K562 (cell line): ENCODE results near the gene STX18. TPM values are rescaled to one million over a fixed set of nuclear protein-coding genes. Genes with fewer than 3 reads are reported as not detected.

ENCODE experiments used
- CAMTA2 ChIP-seq: fragments of 250-450 bp; sonication (Bioruptor Pico); conservative IDR thresholded peaks from 2 replicates; pipeline ENCODE4 v1.5.1; 2022
- CHD1 ChIP-seq: fragments of 200-600 bp; sonication (generic); IDR thresholded peaks from one replicate; pipeline ENCODE4 v1.6.1; 2012; ENCODE audit warnings: mild to moderate bottlenecking, moderate library complexity, low read length, inconsistent platforms
- CREB3L1 ChIP-seq: fragments of 450-650 bp; IDR thresholded peaks from 2 replicates; pipeline ENCODE4 v1.6.1; 2014; ENCODE audit warnings: low read depth, mild to moderate bottlenecking, moderate library complexity, borderline replicate concordance
- CXXC5 ChIP-seq: fragments of 250-450 bp; sonication (Bioruptor Pico); IDR thresholded peaks from 2 replicates; pipeline ENCODE4 v1.8.0; 2022; ENCODE audit warnings: inconsistent platforms, mild to moderate bottlenecking, moderate library complexity
- E2F3 ChIP-seq: fragments of 250-450 bp; sonication (Bioruptor Pico); IDR thresholded peaks from 2 replicates; pipeline ENCODE4 v1.4.0; 2020; ENCODE audit warnings: mild to moderate bottlenecking
- ILF3 ChIP-seq: fragments of 450-650 bp; IDR thresholded peaks from 2 replicates; pipeline ENCODE4 v1.6.1; 2018; ENCODE audit warnings: antibody characterized with exemption, mild to moderate bottlenecking, moderate library complexity, borderline replicate concordance
- NR2C2 ChIP-seq, 2 experiments: fragments of 200-800 bp in 1 of 2; sonication (Bioruptor generic) in 1 of 2; sonication (generic) in 1 of 2; formaldehyde crosslinking in 1 of 2; IDR thresholded peaks; 2 replicates each; pipeline versions ENCODE4 v1.6.1 to v1.8.0; 2016 to 2022; ENCODE audit warnings: mild to moderate bottlenecking in 1 of 2, missing compliant biosample characterization in 1 of 2, missing genetic modification characterization in 1 of 2, missing genetic modification reagents in 1 of 2
- POLR2H ChIP-seq: IDR thresholded peaks from 2 replicates; pipeline ENCODE4 v1.6.1; 2016; ENCODE audit warnings: missing genetic modification characterization, low read depth, mild to moderate bottlenecking, control low read depth, missing compliant biosample characterization, moderate library complexity
- RBM15 ChIP-seq: fragments of 200-400 bp; formaldehyde crosslinking; IDR thresholded peaks from 2 replicates; pipeline ENCODE4 v1.6.1; 2018; ENCODE audit warnings: mild to moderate bottlenecking, low read length, moderate library complexity; ENCODE audit not compliant: insufficient read depth
- SAP30 ChIP-seq: fragments of 200-600 bp; sonication (generic); IDR thresholded peaks from 2 replicates; pipeline ENCODE4 v1.6.1; 2012; ENCODE audit warnings: borderline replicate concordance, low read depth, mild to moderate bottlenecking, moderate library complexity, low read length, control low read depth, inconsistent platforms; ENCODE audit not compliant: insufficient read depth, poor library complexity, severe bottlenecking
- XRCC5 ChIP-seq: fragments of 200-400 bp; formaldehyde crosslinking; IDR thresholded peaks from 2 replicates; pipeline ENCODE4 v1.6.1; 2017; ENCODE audit warnings: low read depth, mild to moderate bottlenecking, low read length
- ZBTB11 ChIP-seq, 3 experiments: fragments of 200-800 bp in 1 of 3; fragments of 250-450 bp in 1 of 3; fragments of 450-650 bp in 1 of 3; sonication (Bioruptor Pico) in 1 of 3; sonication (Bioruptor generic) in 1 of 3; formaldehyde crosslinking in 1 of 3; IDR thresholded peaks; 2 replicates each; pipeline versions ENCODE4 v1.6.1 to v1.8.0; 2016 to 2022; ENCODE audit warnings: mild to moderate bottlenecking in 2 of 3, missing genetic modification characterization in 2 of 3, missing compliant biosample characterization in 1 of 3, moderate library complexity in 1 of 3
- ZNF184 ChIP-seq: sonication (generic); formaldehyde crosslinking; IDR thresholded peaks from 2 replicates; pipeline ENCODE4 v1.5.0; 2020; ENCODE audit warnings: missing genetic modification reagents
- ZNF79 ChIP-seq: fragments of 250-450 bp; sonication (Bioruptor Pico); IDR thresholded peaks from 2 replicates; pipeline ENCODE4 v1.4.0; 2020; ENCODE audit warnings: low read depth, mild to moderate bottlenecking, moderate library complexity
- polyA plus RNA-seq, 8 experiments: library from polyadenylated mRNA; depleted of rRNA in 4 of 8; stranded (reverse) in 5 of 8; unstranded in 3 of 8; fragments of >200 nt; fragmentation: Nextera tagmentation in 2 of 8; fragmentation: Illumina TruSeq in 1 of 8; extraction: Ambion mirVana in 2 of 8; extraction: Trizol in 1 of 8; gene quantifications; 2 replicates each; pipeline versions ENCODE4 v1.2.1 to v1.2.3, GENCODE V29; 2011 to 2014; ENCODE audit warnings: inconsistent platforms in 1 of 8, missing spikeins in 1 of 8
- total RNA-seq, 7 experiments: library from RNA; depleted of rRNA in 6 of 7; stranded (reverse); fragments of >200 nt in 6 of 7; fragmentation: Illumina TruSeq in 2 of 7; extraction: Trizol in 2 of 7; gene quantifications; 2 replicates each; pipeline versions ENCODE4 v1.2.1 to v1.2.3, GENCODE V29; 2011 to 2021; ENCODE audit warnings: low replicate concordance in 1 of 7
- TF ChIP-seq, protein P1 (sequence below), 2 experiments: fragments of 450-650 bp in 1 of 2; sonication (generic) in 1 of 2; formaldehyde crosslinking in 1 of 2; IDR thresholded peaks in 1 of 2; conservative IDR thresholded peaks in 1 of 2; 2 replicates each; pipeline versions ENCODE4 v1.6.1 to v1.8.1; 2016 to 2023; ENCODE audit warnings: mild to moderate bottlenecking in 2 of 2, moderate library complexity in 2 of 2, inconsistent platforms in 1 of 2, missing genetic modification reagents in 1 of 2
- TF ChIP-seq, protein P2 (sequence below): sonication (generic); formaldehyde crosslinking; IDR thresholded peaks from 2 replicates; pipeline ENCODE4 v1.8.0; 2022; ENCODE audit warnings: mild to moderate bottlenecking, low read depth, missing genetic modification reagents

STX18 gene
- total and polyA plus RNA-seq, 9 of the 15 experiments (the other 6 are each of a cell fraction or from before 2014, with no cell fraction given): 6.2 to 41.7 (median 22.7) TPM

DNA sequence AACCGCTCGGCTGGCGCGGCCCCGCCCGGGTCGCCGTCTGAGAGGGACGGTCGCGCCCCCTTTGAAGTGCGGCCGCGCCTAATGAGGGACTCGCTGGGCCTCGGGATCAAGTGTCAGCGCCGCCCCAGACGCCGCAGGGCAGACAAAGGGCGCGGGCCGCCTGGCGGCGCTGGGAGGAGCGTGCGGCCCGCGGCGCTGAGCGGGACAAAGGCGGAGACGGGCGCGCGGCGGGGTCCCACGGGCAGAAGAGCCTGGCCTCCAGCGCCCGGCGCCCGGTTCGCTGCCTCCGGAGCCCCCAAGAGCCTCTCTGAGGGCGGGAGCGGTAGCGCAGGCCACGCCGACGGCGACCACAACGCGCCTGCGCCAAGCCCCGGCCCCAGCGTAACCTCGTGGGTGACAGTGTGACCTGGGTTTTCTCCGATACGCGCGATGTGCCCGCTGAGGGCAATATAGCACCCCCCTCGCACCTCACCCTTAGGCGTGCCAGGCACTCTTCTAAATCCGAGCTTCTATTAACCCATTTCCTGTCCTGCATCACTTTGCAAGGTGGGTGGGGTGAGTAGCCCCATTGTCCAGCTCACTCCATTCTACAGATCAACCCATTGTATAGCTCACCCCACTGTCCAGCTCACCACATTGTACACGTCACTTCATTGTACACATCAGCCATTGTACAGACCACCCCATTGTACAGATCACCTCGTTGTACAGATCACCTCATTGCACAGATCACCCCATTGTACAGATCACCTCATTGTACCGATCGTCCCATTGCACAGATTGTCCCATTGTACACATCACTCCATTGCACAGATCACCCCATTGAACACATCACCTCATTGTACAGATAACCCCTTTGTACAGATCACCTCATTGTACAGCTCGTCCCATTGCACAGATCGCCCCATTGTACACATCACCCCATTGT, 33.7 kb upstream of the STX18 start (continued):
- TF ChIP-seq SAP30: no peak
- TF ChIP-seq NR2C2 (CRISPR knock-in tag; IDR thresholded peaks at IDR 0.05): no peak
- TF ChIP-seq NR2C2 (tag; IDR thresholded peaks at IDR 0.05): peak; percentile 83
- TF ChIP-seq CXXC5 (CRISPR knock-in tag): peak; percentile 85
- TF ChIP-seq ILF3: no peak
- TF ChIP-seq CREB3L1: peak; percentile 61; the same call in 1 of the 2 replicates
- TF ChIP-seq E2F3: peak; percentile 53; the same call in 1 of the 2 replicates
- no peak for TF ChIP-seq RBM15
- TF ChIP-seq, protein P1, sequence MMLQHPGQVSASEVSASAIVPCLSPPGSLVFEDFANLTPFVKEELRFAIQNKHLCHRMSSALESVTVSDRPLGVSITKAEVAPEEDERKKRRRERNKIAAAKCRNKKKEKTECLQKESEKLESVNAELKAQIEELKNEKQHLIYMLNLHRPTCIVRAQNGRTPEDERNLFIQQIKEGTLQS (IDR thresholded peaks at IDR 0.05): no peak
- TF ChIP-seq, protein P1 (CRISPR knock-in tag; conservative IDR thresholded peaks at IDR 0.05): no peak
- no peak for TF ChIP-seq XRCC5
- TF ChIP-seq, protein P2, sequence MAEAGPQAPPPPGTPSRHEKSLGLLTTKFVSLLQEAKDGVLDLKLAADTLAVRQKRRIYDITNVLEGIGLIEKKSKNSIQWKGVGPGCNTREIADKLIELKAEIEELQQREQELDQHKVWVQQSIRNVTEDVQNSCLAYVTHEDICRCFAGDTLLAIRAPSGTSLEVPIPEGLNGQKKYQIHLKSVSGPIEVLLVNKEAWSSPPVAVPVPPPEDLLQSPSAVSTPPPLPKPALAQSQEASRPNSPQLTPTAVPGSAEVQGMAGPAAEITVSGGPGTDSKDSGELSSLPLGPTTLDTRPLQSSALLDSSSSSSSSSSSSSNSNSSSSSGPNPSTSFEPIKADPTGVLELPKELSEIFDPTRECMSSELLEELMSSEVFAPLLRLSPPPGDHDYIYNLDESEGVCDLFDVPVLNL (CRISPR knock-in tag): no peak
- no peak for TF ChIP-seq CAMTA2 (CRISPR knock-in tag)
- no peak for TF ChIP-seq CHD1
- no peak for TF ChIP-seq POLR2H (tag)
- no peak for TF ChIP-seq ZNF79 (CRISPR knock-in tag)
- TF ChIP-seq ZBTB11 (CRISPR knock-in tag; IDR thresholded peaks at IDR 0.05): peak in 1 of 3 experiments; percentile 56; a peak in 1 of 6 replicates
- TF ChIP-seq ZNF184 (CRISPR knock-in tag): no peak
